ENCODE results near the gene KANSL1L.
"Not testable (repeated sequence)": the region's sequence is repeated elsewhere in the genome, so short reads cannot be mapped to it uniquely, and the experiment has no call there.

The KANSL1L gene

DNA sequence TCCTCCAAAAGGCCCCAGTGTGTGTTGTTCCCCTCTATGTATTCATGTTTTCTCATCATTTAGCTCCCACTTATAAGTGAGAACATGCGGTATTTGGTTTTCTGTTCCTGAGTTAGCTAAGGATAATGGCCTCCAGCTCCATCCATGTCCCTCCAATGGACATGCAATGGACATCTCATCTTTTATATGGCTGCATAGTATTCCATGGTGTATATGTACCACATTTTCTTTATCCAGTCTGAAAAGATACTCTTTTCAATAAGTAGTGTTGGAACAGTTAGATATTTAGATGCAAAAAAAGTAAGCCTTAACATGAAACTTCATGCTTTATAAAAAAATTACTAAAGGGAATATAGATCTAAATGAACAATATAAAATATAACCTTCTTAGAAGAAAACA is 5.9 kb upstream of the KANSL1L start:
- not testable (repeated sequence) for DNase-seq (ENCODE audit: low spot score)

DNA sequence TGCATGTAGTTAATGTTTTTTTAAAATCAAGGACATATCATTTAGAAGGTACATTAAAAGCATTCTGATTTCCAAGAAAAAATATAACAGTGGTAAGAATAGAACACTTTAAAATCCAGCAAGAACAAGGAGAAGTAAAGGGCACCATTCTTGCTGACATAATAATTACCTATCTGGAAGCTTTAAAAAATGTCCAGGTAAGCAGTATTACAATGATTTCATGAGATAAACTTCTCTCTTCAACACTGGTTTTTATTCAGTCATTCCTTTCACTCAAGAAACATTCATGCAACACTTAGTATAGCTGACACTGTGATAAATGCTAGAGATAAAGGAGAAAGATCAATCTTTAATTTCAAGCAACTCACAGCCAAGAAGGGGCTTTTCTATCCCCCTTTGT is 2.9 kb upstream of the KANSL1L start:
- DNase-seq (ENCODE audit: low spot score) = no peak

DNA sequence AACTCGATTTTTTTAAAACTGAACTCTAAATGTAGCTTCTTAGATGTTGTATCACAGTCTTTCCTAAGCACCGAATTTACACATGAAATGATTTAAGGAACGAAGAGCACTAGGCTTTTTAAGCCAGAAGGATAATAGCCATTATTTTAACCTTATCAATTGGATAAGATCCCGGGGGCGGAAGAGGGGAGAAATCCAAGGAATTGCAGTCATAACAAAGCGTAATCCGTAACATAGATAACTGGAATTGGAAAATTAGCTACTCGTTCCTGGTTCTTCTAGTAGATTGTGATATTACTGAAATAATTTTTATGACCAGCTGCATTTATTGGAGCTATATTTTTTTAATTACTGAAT is 988 bp upstream of the KANSL1L start:
- no peak for DNase-seq (ENCODE audit: low spot score)

DNA sequence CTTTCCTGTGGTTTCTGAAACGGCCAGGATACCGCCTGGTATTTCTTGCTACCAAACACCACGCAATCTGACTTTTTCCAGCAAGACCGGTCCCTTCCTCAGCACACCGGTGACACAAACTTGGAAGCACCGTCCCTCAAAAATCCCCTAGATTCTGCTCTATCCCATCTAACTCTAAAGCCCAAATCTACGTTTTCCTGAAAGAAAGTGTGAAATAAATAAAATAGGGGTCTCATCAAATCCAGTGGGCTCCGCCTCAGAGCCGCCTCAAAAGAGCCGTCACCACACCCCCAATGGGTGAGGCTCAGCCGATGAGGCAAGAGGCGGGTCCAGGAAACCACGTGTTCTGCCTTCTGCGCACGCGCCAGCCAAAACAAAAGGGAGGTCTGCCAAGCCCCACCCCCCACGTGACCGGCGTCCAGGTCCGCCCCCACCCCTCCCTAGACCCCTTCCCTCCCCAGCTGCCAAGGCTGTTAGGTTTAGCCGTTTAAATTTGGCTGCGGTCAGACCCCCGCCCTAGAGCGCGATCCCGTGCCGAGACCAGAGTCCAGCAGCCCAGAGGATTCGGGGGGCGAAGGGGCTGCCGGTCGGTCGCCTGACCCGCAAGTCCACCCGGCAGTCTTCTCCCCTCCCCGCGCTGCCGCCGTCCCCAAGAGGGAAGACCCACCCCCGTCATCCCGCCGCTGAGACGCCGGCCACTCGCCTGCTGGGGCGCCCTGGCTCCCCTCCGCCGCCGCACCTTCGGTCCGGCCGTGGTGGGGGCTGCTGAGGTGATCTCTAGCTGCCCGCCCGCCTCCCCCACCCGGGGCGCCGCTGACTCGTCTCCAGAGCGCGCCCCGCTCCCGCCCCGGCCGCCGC is 534 bp downstream of the KANSL1L start:
- DNase-seq (ENCODE audit: low spot score) = peak; percentile 95

DNA sequence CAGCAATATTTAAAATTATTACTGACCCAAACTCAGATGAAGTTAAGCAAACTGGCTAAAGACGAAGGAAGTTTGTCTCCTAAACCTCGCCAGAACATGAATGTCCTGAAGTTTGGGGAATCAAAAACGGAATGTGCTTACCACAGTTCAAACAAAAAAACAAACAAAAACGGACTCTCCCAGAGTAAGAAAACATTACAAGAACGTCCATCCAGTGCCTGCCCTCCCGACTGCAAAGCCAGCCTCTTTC is 1.1 kb downstream of the KANSL1L start:
- DNase-seq (ENCODE audit: low spot score) = no peak

DNA sequence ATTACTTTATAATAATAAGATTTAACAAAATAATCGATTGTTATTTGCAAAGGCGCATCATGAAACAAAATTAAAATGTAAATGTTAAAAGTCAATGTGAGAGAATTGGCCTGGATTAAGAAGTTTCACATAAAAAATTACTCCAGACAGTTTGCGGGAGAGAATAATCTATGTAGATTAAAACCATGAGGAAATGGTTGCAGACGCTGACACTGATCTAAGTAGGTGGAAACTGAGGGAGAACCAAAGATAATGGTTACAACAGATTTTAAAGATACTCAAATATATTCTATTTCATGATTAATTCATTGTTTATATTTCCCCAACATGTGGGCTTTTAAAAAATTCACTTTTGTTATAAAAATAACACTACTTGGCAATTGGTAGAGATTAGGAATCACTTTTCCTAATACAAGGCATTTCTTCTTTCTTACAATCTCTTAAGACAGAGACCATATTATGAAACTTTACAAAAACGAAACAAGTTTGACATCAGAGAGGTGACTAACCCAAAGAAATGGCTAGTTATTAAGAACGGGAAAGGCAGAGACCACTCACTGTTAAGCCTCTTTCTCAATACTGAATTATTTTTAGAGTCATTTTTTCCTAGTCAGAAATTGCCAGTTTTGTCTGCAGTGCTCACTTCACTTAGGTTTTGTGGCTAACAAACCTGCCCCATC is 1.6 kb downstream of the KANSL1L start:
- DNase-seq (ENCODE audit: low spot score) = no peak

DNA sequence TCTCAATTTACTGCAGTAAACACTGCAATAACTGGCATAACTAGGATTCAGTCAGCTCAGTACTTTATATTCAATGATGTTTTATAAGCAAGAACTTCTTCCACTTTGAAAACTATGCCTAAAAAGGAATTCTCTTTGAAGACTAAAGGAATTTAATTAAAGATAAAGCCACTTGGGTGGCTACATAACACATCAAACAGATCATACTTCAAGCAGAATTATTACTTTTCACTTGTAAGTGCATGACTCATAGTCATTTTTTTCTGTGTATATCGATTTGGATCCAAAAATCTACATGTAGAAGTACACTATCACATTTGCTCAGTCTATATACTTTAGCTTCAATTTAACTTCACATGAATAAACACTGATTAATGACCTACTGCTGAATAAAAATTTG is 4.0 kb downstream of the KANSL1L start:
- DNase-seq (ENCODE audit: low spot score) = no peak

DNA sequence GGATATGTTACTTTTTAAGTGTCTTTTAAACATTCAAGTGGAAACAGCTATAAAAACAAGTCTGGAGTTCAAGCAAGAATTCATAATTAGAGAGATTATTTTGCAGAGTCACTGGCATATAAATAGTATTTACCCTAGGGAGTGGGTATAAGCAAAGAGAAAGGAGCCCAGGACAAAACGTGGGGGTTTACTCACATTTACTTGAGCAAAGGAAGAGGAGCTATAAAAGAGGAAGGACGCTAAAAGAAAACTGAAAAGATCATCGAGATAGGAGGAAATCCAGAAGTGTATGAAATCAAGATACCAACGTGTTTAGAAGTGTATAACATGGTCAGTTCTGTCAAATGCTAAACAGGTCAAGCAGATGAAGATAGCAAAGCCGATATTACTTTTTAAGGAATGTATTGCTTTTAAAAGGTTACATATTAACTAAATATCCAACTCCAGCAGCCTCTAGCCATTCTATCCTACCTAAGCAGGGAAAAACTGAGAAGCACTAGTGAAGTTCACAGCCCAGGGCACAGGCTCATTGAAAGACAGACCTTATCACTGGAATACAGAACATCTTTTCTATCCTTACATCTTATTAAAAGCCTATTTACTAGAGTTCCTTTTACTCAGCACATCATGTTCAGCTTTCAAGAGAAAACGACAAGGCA is 8.6 kb downstream of the KANSL1L start:
- DNase-seq (ENCODE audit: low spot score) = no peak

DNA sequence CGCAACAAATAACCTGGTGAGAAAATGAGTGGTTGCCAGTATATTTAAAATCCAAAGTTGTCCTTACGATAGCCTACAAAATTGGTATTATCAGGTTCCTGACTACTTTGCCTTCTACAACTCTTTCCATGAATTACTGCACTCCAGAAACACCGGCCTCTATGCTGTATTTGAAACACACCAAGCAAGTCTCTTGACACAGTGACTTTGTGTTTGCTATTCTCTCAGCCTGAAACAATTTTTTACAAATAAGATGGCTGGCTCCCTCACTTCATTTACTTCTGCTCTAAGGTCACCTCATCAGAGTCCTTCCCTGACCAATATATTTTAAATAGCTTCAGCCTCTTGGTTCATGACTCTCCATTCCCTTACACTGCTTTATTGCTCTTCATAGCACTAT is 12.2 kb downstream of the KANSL1L start:
- DNase-seq (ENCODE audit: low spot score) = no peak

DNA sequence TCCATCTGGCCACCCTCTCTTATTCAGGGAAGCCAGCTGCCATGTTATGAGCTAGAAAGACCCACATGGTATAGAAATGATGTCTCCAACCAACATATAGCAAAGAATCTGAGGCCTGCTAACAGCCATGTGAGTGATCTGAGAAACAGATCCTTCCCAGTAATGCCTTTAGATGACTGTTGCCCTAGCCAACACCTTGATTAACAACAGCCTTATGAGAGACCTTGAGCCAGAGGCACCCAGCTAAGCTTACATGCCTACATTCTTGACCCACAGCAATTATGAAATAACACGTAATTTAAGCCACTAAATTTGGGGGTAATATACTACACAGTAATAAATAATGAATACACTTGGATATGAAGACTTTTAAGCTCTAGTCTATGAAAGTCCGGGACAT is 13.0 kb downstream of the KANSL1L start:
- no peak for DNase-seq (ENCODE audit: low spot score)

DNA sequence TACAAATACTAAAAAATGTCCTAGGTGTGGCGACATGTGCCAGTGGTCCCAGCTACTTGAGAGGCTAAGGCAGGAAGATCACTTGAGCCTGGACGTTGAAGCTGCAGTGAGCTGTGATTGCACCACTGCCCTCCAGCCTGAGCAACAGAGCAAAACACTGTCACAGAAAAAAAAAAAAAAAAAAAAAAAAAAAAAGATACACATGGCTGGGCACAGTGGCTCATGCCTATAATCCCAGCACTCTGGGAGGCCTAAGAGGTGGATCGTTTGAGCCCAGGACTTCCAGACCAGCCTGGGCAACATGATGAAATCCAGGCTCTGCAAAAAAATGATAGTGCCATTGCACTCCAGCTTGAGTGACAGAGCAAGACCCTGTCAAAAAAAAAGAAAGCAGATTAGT is 13.7 kb downstream of the KANSL1L start:
- no peak for DNase-seq (ENCODE audit: low spot score)

DNA sequence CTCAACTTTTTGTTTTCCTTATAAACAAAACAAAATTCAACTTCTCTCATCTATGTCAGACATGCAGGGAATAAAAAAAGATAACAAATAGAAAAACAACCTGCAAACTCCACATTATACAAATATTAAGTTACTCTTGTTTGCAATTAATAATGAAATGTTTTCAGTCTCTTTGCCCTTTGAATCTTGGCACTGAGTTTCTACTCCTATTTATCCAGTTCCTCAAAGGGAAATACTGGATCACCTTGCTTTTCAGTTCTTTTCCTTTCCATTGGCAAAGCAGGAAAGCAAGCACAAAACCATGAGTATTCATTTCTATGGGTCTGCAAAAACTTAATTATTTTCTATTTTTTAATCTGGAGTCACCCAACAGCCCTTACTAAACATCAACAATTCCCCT is 23.6 kb downstream of the KANSL1L start:
- DNase-seq (ENCODE audit: low spot score) = no peak

DNA sequence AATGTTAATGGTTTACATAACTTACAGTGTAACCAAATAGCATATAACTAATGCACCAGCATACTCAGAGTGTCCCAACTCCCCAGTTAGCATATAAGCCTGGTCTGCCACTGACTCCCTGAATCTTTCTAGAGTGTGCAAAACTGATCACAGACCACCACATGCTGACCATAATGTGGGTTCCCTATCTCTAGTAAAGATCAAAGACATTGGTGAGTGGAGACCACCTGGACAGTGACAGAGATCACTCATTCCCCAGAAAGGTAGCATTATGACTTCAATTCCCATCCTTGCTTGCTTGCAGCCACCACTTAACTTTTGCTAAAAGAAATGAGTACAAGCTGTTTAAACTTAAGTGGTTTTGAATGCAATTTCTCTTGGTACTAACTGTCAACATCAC is 39.0 kb downstream of the KANSL1L start:
- no peak for DNase-seq (ENCODE audit: low spot score)

DNA sequence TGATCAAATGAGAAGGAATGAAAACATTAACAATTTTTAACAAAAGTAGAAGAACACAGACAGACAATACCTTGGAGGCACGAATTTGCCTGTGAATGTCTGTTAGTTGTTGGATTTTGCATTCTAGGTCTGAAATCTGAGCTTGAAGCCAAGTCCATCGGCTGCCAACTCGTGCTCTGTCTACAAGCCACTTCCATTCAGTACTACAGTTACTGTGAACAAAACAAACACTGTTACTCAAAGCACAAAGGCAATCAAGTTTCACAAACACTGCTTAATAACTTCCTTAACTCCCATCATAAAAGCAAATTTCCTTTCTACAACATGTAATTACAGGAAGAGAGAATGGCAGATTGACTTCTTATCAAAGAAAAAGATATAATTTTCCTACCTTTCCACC is 42.2 kb downstream of the KANSL1L start:
- no peak for DNase-seq (ENCODE audit: low spot score)

DNA sequence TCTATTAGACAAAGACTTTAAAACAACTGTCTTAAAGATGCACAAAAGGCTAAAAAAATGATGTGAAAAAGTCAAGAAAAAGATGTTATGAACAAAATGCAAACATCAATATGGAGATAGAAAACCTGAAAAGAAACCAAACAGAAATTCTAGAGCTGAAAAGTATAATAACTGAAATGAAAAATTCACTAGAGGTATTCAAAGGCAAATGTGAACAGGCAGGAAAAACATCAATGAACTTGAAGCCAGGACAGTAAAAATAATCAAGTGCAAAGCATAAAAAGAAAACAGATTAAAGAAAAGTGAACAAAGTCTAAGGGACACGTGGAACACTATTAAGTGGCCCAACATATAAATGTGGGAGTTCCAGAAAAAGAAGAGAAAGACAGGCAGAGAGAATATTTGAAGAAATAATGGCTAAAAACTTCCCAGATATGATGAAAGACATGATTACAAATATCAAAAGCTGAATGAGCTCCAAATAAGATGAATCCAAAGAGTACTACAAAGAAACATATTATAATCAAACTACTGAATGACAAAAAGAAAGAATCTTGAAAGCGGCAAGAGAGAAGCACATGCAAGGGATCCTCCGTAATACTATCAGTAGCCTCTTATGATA is 57.5 kb downstream of the KANSL1L start:
- DNase-seq (ENCODE audit: low spot score) = no peak

DNA sequence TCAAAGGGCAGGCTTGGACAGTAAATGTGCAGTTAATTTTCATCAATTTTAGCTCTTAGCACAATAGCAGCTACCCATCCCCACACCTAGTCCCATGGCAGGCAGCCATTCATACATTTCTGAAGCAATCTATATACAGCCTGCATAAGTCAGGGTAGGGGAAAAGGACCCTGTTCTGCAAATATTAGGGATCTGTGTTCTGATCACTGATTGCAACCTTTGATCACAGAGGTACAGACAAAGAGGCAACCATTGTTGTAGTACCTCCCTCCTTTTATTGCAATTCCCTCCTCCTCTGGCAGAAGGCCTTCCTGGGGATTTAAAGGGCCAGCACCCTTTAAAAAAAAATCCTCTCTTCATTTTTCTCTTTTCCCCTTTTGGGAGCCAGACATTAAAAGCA is 58.3 kb downstream of the KANSL1L start:
- DNase-seq (ENCODE audit: low spot score) = no peak

DNA sequence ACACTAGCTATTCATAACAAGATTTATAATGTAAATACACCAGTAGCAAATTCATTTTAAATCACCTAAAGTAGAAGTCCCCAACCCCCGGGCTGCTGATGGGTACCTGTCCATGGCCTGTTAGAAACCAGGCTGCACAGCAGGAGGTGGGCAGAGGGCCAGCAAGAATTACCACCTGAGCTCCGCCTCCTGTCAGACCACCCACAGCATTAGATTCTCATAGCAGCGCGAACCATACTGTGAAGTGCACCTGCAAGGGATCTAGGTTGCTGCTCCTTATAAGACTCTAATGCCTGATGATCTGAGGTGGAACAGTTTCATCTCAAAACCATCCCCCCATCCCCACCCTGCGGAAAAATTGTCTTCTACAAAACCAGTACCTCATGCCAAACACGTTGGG is 71.3 kb downstream of the KANSL1L start:
- no peak for DNase-seq (ENCODE audit: low spot score)

DNA sequence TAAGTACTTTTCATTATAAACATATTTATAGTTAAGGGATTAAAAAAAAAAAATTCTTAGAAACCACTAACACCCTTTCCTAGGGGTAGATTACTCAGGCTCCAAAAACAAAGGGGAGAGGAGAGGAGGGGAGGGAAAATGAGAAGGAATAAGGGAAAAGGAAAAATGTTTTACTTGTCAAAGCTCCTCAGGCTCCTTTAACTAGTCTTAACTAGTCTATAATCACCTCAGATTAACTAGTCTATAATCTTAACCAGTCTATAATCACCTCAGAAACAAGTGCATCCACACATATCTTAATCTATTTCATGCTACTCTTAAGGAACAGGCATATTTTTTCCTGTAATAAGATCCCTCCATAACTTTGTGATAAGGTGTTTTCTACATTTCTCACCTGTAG is 76.4 kb downstream of the KANSL1L start:
- no peak for DNase-seq (ENCODE audit: low spot score)

DNA sequence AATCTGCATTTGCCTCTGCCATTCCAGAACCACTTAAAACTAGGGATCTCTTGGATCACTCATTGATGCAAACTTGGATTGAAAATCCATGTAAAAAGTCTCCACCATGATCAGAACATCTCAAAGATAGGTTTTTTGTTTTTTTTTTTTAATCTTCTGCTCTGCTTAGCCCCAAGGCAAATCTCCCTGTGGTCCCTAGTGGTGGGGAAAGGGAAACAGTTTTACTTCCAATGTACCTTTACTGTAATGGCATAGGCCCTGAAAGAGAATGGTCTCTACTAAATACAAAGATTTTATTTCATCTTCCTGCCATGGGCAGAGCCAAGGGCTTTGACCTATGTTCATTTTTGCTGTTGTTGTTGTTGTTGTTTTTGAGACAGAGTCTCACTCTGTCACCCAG is 78.4 kb downstream of the KANSL1L start:
- DNase-seq (ENCODE audit: low spot score) = no peak

DNA sequence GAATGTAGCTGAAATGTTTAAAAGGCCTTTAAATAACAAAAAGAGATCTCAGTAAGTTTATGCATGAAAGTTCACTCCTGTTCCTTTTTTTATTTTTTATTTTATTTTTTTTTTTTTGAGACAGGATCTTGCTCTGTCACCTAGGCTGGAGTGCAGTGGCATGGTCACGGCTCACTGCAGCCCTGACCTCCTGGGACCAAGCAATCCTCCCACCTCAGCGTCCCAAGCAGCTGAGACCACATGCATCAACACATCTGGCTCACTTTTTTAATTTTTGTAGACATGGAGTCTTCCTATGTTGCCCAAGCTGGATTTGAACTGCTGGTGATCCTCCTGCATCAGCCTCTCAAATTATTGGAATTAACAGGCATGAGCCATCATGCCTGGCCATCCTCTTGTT is 84.3 kb downstream of the KANSL1L start:
- DNase-seq (ENCODE audit: low spot score) = no peak

DNA sequence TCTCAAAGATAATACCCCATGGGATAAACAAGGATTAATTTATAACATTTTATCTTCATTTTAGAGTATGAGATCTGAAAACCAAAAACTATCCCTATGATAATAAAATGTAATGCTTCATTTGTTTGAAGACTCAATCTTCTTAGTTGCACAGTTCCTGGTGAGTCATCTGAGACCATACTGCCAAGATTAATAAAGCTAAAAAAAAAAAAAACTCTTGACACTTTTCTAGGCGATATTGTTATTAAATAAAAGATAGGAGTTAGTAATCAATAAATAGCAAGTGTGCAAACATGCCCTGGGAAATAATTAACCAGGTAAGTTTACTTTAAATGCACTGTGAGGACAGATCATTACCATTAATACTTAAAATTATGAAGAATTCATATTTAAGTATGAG is 84.9 kb downstream of the KANSL1L start:
- no peak for DNase-seq (ENCODE audit: low spot score)

DNA sequence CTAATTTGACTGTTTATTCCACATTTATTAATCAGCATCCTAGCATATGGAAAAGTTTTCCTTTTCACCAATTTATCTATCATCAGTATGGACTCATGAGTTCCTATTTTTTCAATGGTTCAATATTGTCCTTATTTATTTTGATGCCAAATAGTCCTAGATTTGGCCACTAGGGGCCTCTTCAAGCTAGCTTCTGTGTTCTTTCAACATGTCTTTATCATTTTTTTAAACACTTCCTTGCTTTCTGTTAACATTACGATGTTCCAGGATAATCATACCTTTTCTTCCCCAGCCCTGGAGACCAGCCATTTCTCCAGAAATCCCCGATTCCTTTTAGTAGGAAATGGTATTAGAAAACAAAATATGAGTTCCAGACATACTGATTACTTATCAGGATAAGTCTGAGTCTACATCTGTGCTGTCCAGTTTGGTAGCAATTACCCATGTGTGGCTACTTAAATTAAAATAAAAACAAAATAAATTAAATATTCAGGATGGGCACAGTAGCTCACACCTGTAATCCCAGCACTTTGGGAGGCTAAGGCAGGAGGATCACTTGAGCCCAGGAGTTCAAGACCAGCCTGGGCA is 98.2 kb downstream of the KANSL1L start:
- DNase-seq (ENCODE audit: low spot score) = no peak

DNA sequence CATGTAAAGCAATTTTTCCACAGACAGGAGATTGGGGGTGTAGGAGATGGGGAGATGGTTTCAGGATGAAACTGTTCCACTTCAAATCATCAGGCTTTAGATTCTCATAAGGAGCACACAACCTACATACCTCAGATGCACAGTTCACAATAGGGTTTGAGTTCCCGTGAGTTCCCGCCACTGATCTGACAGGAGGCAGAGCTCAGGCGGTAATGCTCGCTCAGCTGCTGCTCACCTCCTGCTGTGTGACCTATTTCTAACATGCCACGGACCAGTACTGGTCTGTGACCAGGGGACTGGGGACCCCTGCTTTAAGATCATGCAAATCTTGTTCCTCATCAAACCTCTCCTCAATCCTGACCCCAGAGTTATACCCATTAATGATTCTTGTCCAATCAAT is 98.7 kb downstream of the KANSL1L start:
- no peak for DNase-seq (ENCODE audit: low spot score)

Data from CD4-positive, alpha-beta T cell treated with Interleukin-6 at 100 ng/mL for 8 hours (primary cell).